SK-N-SH (cell line): Measurements from ENCODE around the gene GPR162. TPM values are rescaled to one million over a fixed set of nuclear protein-coding genes. Genes with fewer than 3 reads are reported as not detected.

ENCODE experiments used
- CTCF ChIA-PET: fragments of 300-600, 350-600 bp; formaldehyde crosslinking; extraction: SDS; loops from one replicate; lab custom pipeline; 2021; lab: Yijun Ruan, JAX
- POLR2A ChIA-PET: fragments of 350-600 bp; sonication (Branson Sonifier 250); formaldehyde crosslinking; extraction: SDS; loops from one replicate; lab custom pipeline; 2020; ENCODE audit warnings: antibody characterized with exemption, inconsistent platforms; lab: Yijun Ruan, JAX
- DNase-seq: peaks from one replicate; pipeline ENCODE4 v3.0.0; 2012
- H2AFZ ChIP-seq: fragments of 200-600 bp; sonication (generic); 2 replicates; pipeline ENCODE4 v1.8.1; 2016; ENCODE audit warnings: antibody characterized with exemption, mild to moderate bottlenecking, low read depth
- H3F3A ChIP-seq: fragments of 200-600 bp; sonication (generic); replicated peaks from 2 replicates; pipeline ENCODE3; 2016; ENCODE audit warnings: antibody characterized with exemption, mild to moderate bottlenecking; ENCODE audit not compliant: insufficient read depth
- H3K27ac ChIP-seq, 2 experiments: fragments of 200-500 bp in 1 of 2; fragments of 200-600 bp in 1 of 2; sonication (Bioruptor generic) in 1 of 2; sonication (generic), shearing (Covaris generic) in 1 of 2; 2 replicates each; pipeline versions ENCODE4 v1.5.1 to v1.6.1; 2014 to 2016; ENCODE audit warnings: low read depth in 2 of 2, inconsistent platforms in 1 of 2, low read length in 1 of 2, mild to moderate bottlenecking in 1 of 2, mixed read lengths in 1 of 2
- H3K27me3 ChIP-seq: fragments of 200-600 bp; sonication (generic), shearing (Covaris generic); 2 replicates; pipeline ENCODE4 v1.6.1; 2016; ENCODE audit warnings: mixed run types; ENCODE audit not compliant: insufficient read depth
- H3K36me3 ChIP-seq, 2 experiments: fragments of 200-500 bp in 1 of 2; fragments of 200-600 bp in 1 of 2; sonication (Bioruptor generic) in 1 of 2; sonication (generic) in 1 of 2; replicated peaks in 1 of 2; 2 replicates each; pipeline versions ENCODE3 to v1.5.1; 2014 to 2016; ENCODE audit warnings: low read length in 1 of 2, mild to moderate bottlenecking in 1 of 2; ENCODE audit not compliant: insufficient read depth in 2 of 2, control insufficient read depth in 1 of 2
- H3K4me1 ChIP-seq, 2 experiments: fragments of 200-500 bp in 1 of 2; fragments of 200-600 bp in 1 of 2; sonication (Bioruptor generic) in 1 of 2; sonication (generic), shearing (Covaris generic) in 1 of 2; 2 replicates each; pipeline versions ENCODE4 v1.5.1 to v1.6.1; 2014 to 2016; ENCODE audit warnings: low read depth in 1 of 2, low read length in 1 of 2, mixed run types in 1 of 2; ENCODE audit not compliant: insufficient read depth in 2 of 2, control insufficient read depth in 1 of 2
- H3K4me2 ChIP-seq: fragments of 200-600 bp; sonication (generic), shearing (Covaris generic); 2 replicates; pipeline ENCODE4 v1.6.1; 2017; ENCODE audit warnings: mixed run types
- H3K4me3 ChIP-seq, 2 experiments: fragments of 200-500 bp in 1 of 2; fragments of 200-600 bp in 1 of 2; sonication (Bioruptor generic) in 1 of 2; sonication (generic), shearing (Covaris generic) in 1 of 2; 2 replicates each; pipeline versions ENCODE4 v1.5.1 to v1.8.1; 2014 to 2016; ENCODE audit warnings: low read depth in 2 of 2, inconsistent platforms in 1 of 2, low read length in 1 of 2, mild to moderate bottlenecking in 1 of 2, mixed read lengths in 1 of 2, moderate library complexity in 1 of 2
- H3K79me2 ChIP-seq: fragments of 200-600 bp; sonication (generic); 2 replicates; pipeline ENCODE4 v1.8.1; 2017; ENCODE audit warnings: mild to moderate bottlenecking; ENCODE audit not compliant: insufficient read depth
- H3K9ac ChIP-seq: fragments of 200-600 bp; sonication (generic); 2 replicates; pipeline ENCODE4 v1.6.1; 2017; ENCODE audit warnings: mixed run types
- H3K9me2 ChIP-seq: fragments of 200-600 bp; sonication (generic); 2 replicates; pipeline ENCODE4 v1.6.1; 2017; ENCODE audit warnings: mixed run types
- H3K9me3 ChIP-seq: fragments of 200-600 bp; sonication (generic); 2 replicates; pipeline ENCODE4 v1.6.1; 2017; ENCODE audit warnings: mixed run types, mild to moderate bottlenecking, moderate library complexity
- H4K20me1 ChIP-seq: fragments of 200-600 bp; sonication (generic); 2 replicates; pipeline ENCODE4 v1.6.1; 2017; ENCODE audit warnings: mild to moderate bottlenecking, mixed run types; ENCODE audit not compliant: insufficient read depth
- ELF1 ChIP-seq: IDR thresholded peaks from 2 replicates; pipeline ENCODE4 v1.4.0; 2012
- EZH2phosphoT487 ChIP-seq: fragments of 200-600 bp; sonication (generic); IDR thresholded peaks from 2 replicates; pipeline ENCODE4 v1.6.1; 2017; ENCODE audit warnings: low read depth, mixed run types, mild to moderate bottlenecking, antibody characterized with exemption, moderate library complexity, borderline replicate concordance
- FOSL2 ChIP-seq: IDR thresholded peaks from 2 replicates; pipeline ENCODE4 v1.4.0; 2012; ENCODE audit warnings: low read depth, mild to moderate bottlenecking, moderate library complexity, borderline replicate concordance
- GABPA ChIP-seq: IDR thresholded peaks from 2 replicates; pipeline ENCODE4 v1.4.0; 2012; ENCODE audit warnings: low read depth, mild to moderate bottlenecking
- JUND ChIP-seq: IDR thresholded peaks from 2 replicates; pipeline ENCODE4 v1.4.0; 2012
- MXI1 ChIP-seq: IDR thresholded peaks from 2 replicates; pipeline ENCODE4 v1.6.1; 2012; ENCODE audit warnings: mild to moderate bottlenecking, low read depth, low read length, improper control_type of control experiment
- NFIC ChIP-seq: IDR thresholded peaks from 2 replicates; pipeline ENCODE4 v1.4.0; 2012; ENCODE audit warnings: borderline replicate concordance
- POLR2AphosphoS5 ChIP-seq: IDR thresholded peaks from 2 replicates; pipeline ENCODE4 v1.6.1; 2012; ENCODE audit warnings: low read depth, low read length
- RAD21 ChIP-seq: IDR thresholded peaks from 2 replicates; pipeline ENCODE4 v1.6.1; 2012; ENCODE audit warnings: mild to moderate bottlenecking, low read length
- RCOR1 ChIP-seq: fragments of 150-350 bp; IDR thresholded peaks from 2 replicates; pipeline ENCODE4 v1.6.1; 2017; ENCODE audit warnings: antibody characterized with exemption, low read length
- RFX5 ChIP-seq: IDR thresholded peaks from 2 replicates; pipeline ENCODE4 v1.6.1; 2012; ENCODE audit warnings: mild to moderate bottlenecking, improper control_type of control experiment, low read length
- SMC3 ChIP-seq: IDR thresholded peaks from 2 replicates; pipeline ENCODE4 v1.6.1; 2012; ENCODE audit warnings: low read depth, low read length, improper control_type of control experiment
- TAF1 ChIP-seq: IDR thresholded peaks from 2 replicates; pipeline ENCODE4 v1.6.1; 2012; ENCODE audit warnings: low read depth, mild to moderate bottlenecking, low read length, moderate library complexity, borderline replicate concordance
- TCF12 ChIP-seq: IDR thresholded peaks from 2 replicates; pipeline ENCODE4 v1.4.0; 2012
- WGBS: methylation state at CpG from one replicate; pipeline ENCODE4 v1.1.6; 2017; ENCODE audit warnings: low lambda C conversion rate; 5-methylcytosine and 5-hydroxymethylcytosine counted together
- polyA plus RNA-seq, 3 experiments: library from polyadenylated mRNA; depleted of rRNA; stranded (reverse); fragments of >200 nt; gene quantifications; 2 replicates each; pipeline ENCODE4 v1.2.3, GENCODE V29; 2012
- TF ChIP-seq, protein P1 (sequence below): IDR thresholded peaks from 2 replicates; pipeline ENCODE4 v1.4.0; 2012; ENCODE audit warnings: low read depth
- TF ChIP-seq, protein P2 (sequence below): IDR thresholded peaks from 2 replicates; pipeline ENCODE4 v1.6.1; 2012; ENCODE audit warnings: mild to moderate bottlenecking, low read depth, low read length, moderate library complexity
- TF ChIP-seq, protein P3 (sequence below): IDR thresholded peaks from 2 replicates; pipeline ENCODE4; 2012
- TF ChIP-seq, protein P4 (sequence below): fragments of 200-600 bp; sonication (generic); IDR thresholded peaks from 2 replicates; pipeline ENCODE4 v1.6.1; 2017; ENCODE audit warnings: antibody characterized with exemption, mild to moderate bottlenecking, moderate library complexity

Gene GPR162
- polyA plus RNA-seq, 1 of the 3 experiments (the other 2 are of a cell fraction), result 18.6 TPM

DNA sequence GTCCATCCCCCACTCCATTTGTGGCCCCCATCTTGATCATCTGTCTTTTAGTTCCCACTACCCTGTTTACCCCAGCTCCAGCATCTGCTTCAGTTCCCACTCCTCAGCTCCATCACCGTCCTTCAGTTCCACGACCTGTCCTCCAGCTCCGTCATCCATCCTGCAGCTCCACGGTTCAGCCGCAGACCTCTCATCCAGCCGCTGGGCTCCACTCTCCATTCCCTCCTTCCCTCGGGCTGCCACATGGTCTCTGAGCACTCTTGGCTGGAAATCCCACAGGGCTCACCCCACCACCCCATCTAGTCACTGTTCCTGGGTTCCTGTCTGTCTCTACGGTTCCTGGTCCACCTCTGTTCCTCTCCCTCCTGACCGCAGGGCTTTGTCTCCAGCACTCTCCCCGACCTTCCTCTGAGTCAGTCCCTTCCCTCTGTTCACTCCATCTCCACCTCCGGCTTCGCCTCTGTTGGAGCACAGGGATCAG is 3.3 kb downstream of the GPR162 start:
- TF ChIP-seq FOSL2 (no peak), POLR2AphosphoS5 (no peak; the same call in 1 of the 2 replicates), TAF1 (no peak)
- no peaks in the 10 kb centered on the region for H3K36me3 ChIP-seq
- H4K20me1 ChIP-seq, result no peaks in the 10 kb centered on the region
- H3K4me3 ChIP-seq, result 0 out of 4 replicates have a peak overlapping the region, but pooled peaks of 1 of the 2 experiments have one; percentile 50
- no peaks in the 10 kb centered on the region for H3K9me3 ChIP-seq
- no peak overlapping the region; a peak in 1 of 4 replicates for H3K27ac ChIP-seq
- ChIA-PET CTCF (interaction anchor here (0.9 to 14.1 kb wide), 30 partner anchors 8 to 211 kb away, joined by 3 to 246 read pairs (median 8); partner anchors contain the start of genes CD4, CDCA3, GNB3 and LAG3), POLR2A (interaction anchor here (1.5 to 7.0 kb wide), 2 partner anchors 27 to 71 kb away, joined by 4 to 46 read pairs; partner anchors contain the start of genes CDCA3, MLF2 and USP5)
- no peak for DNase-seq
- peaks cover 19% of the 10 kb centered on the region for H3K79me2 ChIP-seq
- peak overlapping the region; percentile 58; the same call in 1 of the 2 replicates for H3K4me2 ChIP-seq
- no peaks in the 10 kb centered on the region for H3K27me3 ChIP-seq
- no peaks in the 10 kb centered on the region for H3K9me2 ChIP-seq
- no peak overlapping the region for H3K9ac ChIP-seq
- peaks cover 24 to 61% of the 10 kb centered on the region in 2 experiments; a peak in 3 of 4 replicates for H3K4me1 ChIP-seq
- H3F3A ChIP-seq, result peaks cover 8% of the 10 kb centered on the region
- H2AFZ ChIP-seq, result no peak overlapping the region
- WGBS, result 89% methylated on average over 12 of the region's 12 CpGs

DNA sequence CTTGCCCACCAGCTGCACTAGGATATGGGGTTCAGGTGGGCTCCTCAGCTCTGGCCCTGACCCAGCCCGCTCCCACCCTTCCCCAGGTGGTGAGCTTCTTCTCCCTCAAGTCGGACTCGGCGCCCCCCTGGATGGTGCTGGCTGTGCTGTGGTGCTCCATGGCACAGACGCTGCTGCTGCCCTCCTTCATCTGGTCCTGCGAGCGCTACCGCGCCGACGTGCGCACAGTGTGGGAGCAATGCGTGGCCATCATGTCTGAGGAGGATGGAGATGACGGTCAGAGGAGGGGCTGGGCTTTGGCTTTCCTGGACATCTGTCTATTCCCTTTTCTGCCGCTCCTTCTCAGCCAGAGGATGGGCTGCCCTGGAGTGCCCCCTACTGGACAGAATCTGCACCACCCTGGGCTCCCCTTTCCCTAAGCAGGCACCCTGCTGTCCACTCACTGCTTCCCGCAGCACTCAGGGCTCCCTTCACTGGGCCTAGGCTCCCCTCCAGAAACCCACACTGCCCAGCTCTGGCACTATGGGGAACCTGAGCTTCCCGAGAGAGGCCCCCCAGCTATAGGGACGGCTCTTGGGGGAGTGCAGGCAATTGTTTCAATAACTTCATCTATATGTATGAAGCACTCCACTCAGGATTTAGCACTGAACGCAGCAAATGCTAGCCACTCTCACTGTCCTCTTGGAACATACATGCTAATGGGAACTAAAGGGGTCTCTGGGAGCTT is 3.9 kb downstream of the GPR162 start:
- 15% methylated on average over 9 of the region's 19 CpGs for WGBS
- Histone ChIP-seq H2AFZ (no peak overlapping the region), H3K27ac (peak overlapping the region in 1 of 2 experiments; percentile 35; a peak in 1 of 4 replicates), H4K20me1 (no peaks in the 10 kb centered on the region), H3K36me3 (peaks cover under 1 to 4% of the 10 kb centered on the region in 2 experiments), H3K9me2 (no peaks in the 10 kb centered on the region), H3K27me3 (no peaks in the 10 kb centered on the region), H3F3A (peaks cover 8% of the 10 kb centered on the region), H3K4me1 (peaks cover 23 to 60% of the 10 kb centered on the region in 2 experiments; a peak in 3 of 4 replicates), H3K4me3 (peak overlapping the region in 1 of 2 experiments; percentile 50; a peak in 2 of 4 replicates), H3K9ac (no peak overlapping the region), H3K79me2 (peaks cover 25% of the 10 kb centered on the region), H3K4me2 (peak overlapping the region; percentile 58; the same call in 1 of the 2 replicates), H3K9me3 (no peaks in the 10 kb centered on the region)
- peak; percentile 92 for DNase-seq
- ChIA-PET CTCF (interaction anchor here (0.9 to 14.1 kb wide), 33 partner anchors 9 to 222 kb away, joined by 3 to 246 read pairs (median 8); partner anchors contain the start of genes CD4, CDCA3, GNB3 and LAG3), POLR2A (interaction anchor here (1.5 to 7.0 kb wide), 2 partner anchors 26 to 72 kb away, joined by 4 to 46 read pairs; partner anchors contain the start of genes CDCA3, MLF2 and USP5)
- TF ChIP-seq RAD21 (peak; percentile 94), ELF1 (no peak), RFX5 (no peak), EZH2phosphoT487 (no peak), NFIC (no peak), FOSL2 (no peak), RCOR1 (peak; percentile 61; the same call in 1 of the 2 replicates), SMC3 (peak; percentile 78), POLR2AphosphoS5 (no peak), JUND (no peak), MXI1 (peak; percentile 64), TCF12 (no peak; the same call in 1 of the 2 replicates), TAF1 (0 out of 2 replicates have a peak, but pooled peaks have one; percentile 16), GABPA (no peak)
- TF ChIP-seq, protein P1, sequence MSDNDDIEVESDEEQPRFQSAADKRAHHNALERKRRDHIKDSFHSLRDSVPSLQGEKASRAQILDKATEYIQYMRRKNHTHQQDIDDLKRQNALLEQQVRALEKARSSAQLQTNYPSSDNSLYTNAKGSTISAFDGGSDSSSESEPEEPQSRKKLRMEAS, result peak; percentile 34; the same call in 1 of the 2 replicates
- TF ChIP-seq, protein P2, sequence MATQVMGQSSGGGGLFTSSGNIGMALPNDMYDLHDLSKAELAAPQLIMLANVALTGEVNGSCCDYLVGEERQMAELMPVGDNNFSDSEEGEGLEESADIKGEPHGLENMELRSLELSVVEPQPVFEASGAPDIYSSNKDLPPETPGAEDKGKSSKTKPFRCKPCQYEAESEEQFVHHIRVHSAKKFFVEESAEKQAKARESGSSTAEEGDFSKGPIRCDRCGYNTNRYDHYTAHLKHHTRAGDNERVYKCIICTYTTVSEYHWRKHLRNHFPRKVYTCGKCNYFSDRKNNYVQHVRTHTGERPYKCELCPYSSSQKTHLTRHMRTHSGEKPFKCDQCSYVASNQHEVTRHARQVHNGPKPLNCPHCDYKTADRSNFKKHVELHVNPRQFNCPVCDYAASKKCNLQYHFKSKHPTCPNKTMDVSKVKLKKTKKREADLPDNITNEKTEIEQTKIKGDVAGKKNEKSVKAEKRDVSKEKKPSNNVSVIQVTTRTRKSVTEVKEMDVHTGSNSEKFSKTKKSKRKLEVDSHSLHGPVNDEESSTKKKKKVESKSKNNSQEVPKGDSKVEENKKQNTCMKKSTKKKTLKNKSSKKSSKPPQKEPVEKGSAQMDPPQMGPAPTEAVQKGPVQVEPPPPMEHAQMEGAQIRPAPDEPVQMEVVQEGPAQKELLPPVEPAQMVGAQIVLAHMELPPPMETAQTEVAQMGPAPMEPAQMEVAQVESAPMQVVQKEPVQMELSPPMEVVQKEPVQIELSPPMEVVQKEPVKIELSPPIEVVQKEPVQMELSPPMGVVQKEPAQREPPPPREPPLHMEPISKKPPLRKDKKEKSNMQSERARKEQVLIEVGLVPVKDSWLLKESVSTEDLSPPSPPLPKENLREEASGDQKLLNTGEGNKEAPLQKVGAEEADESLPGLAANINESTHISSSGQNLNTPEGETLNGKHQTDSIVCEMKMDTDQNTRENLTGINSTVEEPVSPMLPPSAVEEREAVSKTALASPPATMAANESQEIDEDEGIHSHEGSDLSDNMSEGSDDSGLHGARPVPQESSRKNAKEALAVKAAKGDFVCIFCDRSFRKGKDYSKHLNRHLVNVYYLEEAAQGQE, result no peak
- TF ChIP-seq, protein P3, sequence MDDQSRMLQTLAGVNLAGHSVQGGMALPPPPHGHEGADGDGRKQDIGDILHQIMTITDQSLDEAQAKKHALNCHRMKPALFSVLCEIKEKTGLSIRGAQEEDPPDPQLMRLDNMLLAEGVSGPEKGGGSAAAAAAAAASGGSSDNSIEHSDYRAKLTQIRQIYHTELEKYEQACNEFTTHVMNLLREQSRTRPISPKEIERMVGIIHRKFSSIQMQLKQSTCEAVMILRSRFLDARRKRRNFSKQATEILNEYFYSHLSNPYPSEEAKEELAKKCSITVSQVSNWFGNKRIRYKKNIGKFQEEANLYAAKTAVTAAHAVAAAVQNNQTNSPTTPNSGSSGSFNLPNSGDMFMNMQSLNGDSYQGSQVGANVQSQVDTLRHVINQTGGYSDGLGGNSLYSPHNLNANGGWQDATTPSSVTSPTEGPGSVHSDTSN, result peak; percentile 46; the same call in 1 of the 2 replicates
- TF ChIP-seq, protein P4, sequence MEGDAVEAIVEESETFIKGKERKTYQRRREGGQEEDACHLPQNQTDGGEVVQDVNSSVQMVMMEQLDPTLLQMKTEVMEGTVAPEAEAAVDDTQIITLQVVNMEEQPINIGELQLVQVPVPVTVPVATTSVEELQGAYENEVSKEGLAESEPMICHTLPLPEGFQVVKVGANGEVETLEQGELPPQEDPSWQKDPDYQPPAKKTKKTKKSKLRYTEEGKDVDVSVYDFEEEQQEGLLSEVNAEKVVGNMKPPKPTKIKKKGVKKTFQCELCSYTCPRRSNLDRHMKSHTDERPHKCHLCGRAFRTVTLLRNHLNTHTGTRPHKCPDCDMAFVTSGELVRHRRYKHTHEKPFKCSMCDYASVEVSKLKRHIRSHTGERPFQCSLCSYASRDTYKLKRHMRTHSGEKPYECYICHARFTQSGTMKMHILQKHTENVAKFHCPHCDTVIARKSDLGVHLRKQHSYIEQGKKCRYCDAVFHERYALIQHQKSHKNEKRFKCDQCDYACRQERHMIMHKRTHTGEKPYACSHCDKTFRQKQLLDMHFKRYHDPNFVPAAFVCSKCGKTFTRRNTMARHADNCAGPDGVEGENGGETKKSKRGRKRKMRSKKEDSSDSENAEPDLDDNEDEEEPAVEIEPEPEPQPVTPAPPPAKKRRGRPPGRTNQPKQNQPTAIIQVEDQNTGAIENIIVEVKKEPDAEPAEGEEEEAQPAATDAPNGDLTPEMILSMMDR, result peak; percentile 88
